Measurements from ENCODE around the gene CD79A. TPM values are rescaled to one million over a fixed set of nuclear protein-coding genes. Genes with fewer than 3 reads are reported as not detected.

Gene CD79A
- total RNA-seq, 6 experiments from 2014 or later = 0.18 to 0.71 (median 0.39) TPM; not detected in 2

GRCh38 chr19:41859213-41859617, 17.9 kb upstream of the CD79A start:
- no peak for TF ChIP-seq POLR2A (IDR thresholded peaks at IDR 0.05)
- TF ChIP-seq CTCF (IDR thresholded peaks at IDR 0.05) = no peak
- WGBS (ENCODE audit: insufficient coverage, low coverage, low lambda C conversion rate, missing lambda C conversion rate) = 1% methylated on average over 8 of the region's 8 CpGs
- Histone ChIP-seq H3K27me3 (no peaks in the 10 kb centered on the region), H3K4me3 (peak overlapping the region; percentile 14 to 97 (median 94)), H3K36me3 (peaks cover 11 to 31% (median 15%) of the 10 kb centered on the region in 4 donors), H3K4me1 (peaks cover 0 to 17% (median 3%) of the 10 kb centered on the region in 4 donors), H3K27ac (peak overlapping the region in 2 of 3 donors; percentile 25 to 43), H3K9me3 (no peaks in the 10 kb centered on the region)
- DNase-seq = no peak
- intact Hi-C loops (cut with DNase I) = no loop called here
- ATAC-seq = no peak

- ATAC-seq (peak; percentile 92 to 93 (median 92)), DNase-seq (peak; percentile 98 to 99 (median 99))
- peak within 1 kb of the TSS; percentile 74 to 88 (median 81) for H3K27ac ChIP-seq
- under 1% methylated on average over 35 of the region's 76 CpGs for WGBS (ENCODE audit: insufficient coverage, low coverage, low lambda C conversion rate, missing lambda C conversion rate)
- no peaks in the 10 kb centered on the region for H3K9me3 ChIP-seq
- intact Hi-C loops (cut with DNase I) = no loop called here
- peaks cover 0 to 17% (median 3%) of the 10 kb centered on the region in 4 donors for H3K4me1 ChIP-seq
- peaks cover 11 to 37% (median 20%) of the 10 kb centered on the region in 4 donors for H3K36me3 ChIP-seq
- H3K4me3 ChIP-seq = peak within 1 kb of the TSS; percentile 93 to 97 (median 94)
- H3K27me3 ChIP-seq = no peaks in the 10 kb centered on the region
- TF ChIP-seq CTCF (IDR thresholded peaks at IDR 0.05) (peak; percentile 53 to 72 (median 65)), POLR2A (IDR thresholded peaks at IDR 0.05) (peak; percentile 89)
Observed at GRCh38 chr19:41859618-41860418, 17.3 kb upstream of the CD79A start, which contains the start of gene RPS19. Gene RPS19 (plus strand): TSS chr19:41860255. CDS start chr19:41860775, 520 bp downstream.

DNA sequence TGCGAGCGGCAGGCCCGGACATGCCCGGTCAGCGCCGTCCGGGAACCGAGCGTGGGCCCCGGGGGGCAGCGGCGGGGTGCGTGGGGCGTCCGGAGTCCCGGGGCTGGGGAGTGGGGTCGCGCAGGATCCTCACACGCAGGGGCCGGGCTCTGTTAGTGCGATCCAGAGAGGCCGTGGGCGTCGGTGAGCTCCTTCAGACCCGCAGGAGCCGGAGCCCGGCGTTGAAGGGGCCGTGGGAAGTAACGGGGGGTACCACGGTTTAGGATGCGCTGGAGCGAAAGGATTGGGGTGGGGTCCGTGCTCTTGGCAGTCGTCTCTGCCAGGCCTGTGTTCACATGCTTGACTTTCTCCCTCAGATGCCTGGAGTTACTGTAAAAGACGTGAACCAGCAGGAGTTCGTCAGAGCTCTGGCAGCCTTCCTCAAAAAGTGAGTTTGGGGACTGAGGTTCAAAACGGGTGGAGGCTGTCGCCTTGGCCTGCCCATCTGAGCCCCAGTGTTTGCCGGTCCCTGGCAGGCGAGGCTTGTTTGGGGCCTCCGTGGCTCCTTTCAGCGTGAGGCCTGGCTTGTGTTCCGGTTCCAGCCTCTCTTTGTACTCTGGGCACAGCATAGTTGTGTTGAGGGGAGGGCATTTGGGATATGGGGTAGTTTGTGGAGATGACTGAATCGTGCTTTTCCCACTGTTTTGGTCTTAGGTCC, 16.5 kb upstream of the CD79A start:
- Histone ChIP-seq H3K27ac (peak overlapping the region; percentile 74 to 88 (median 81)), H3K4me3 (peak overlapping the region; percentile 93 to 97 (median 94)), H3K27me3 (no peaks in the 10 kb centered on the region), H3K4me1 (peaks cover 0 to 17% (median 3%) of the 10 kb centered on the region in 4 donors), H3K9me3 (no peaks in the 10 kb centered on the region), H3K36me3 (peaks cover 11 to 44% (median 24%) of the 10 kb centered on the region in 4 donors)
- 0% methylated on average over 11 of the region's 45 CpGs for WGBS (ENCODE audit: insufficient coverage, low coverage, low lambda C conversion rate, missing lambda C conversion rate)
- ATAC-seq (no peak), DNase-seq (no peak)
- intact Hi-C loops (cut with DNase I) = no loop called here
- no peak for TF ChIP-seq POLR2A (IDR thresholded peaks at IDR 0.05)
- no peak for TF ChIP-seq CTCF (IDR thresholded peaks at IDR 0.05)

DNA sequence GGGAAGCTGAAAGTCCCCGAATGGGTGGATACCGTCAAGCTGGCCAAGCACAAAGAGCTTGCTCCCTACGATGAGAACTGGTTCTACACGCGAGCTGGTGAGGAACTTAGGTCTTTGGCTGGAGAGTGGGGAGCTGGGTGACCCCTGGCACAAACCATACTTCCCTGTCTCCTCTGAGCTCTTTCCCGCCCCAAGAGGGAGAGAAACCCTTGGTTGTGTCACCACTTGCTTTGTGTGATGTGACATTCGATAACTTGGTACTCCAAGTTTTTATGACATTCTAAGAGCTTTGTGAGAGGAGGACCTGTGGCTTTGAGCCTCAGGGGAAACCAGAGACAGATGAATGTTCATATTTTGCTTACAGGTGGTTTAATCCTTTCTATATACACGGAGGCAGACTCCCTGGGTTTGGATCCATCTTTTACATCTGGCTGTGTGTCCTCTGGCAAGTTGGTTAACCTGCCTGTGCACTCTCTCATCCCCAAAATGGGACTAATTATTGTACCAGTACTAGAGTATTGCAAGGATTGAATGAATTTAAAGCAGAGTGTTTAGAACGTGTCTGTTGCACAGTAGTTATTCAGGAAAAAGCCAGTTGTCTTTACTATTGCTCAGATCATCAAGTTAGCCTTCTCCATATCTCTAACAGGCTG, 15.8 kb upstream of the CD79A start:
- H3K27me3 ChIP-seq = no peaks in the 10 kb centered on the region
- no peak for ATAC-seq
- no peak for DNase-seq
- TF ChIP-seq POLR2A (IDR thresholded peaks at IDR 0.05) (no peak), CTCF (IDR thresholded peaks at IDR 0.05) (no peak)
- intact Hi-C loops (cut with DNase I) = no loop called here
- peak overlapping the region in 2 of 3 donors; percentile 74 to 88 for H3K27ac ChIP-seq
- no peaks in the 10 kb centered on the region for H3K9me3 ChIP-seq
- H3K4me3 ChIP-seq = peak overlapping the region; percentile 93 to 97 (median 94)
- peaks cover 0 to 17% (median 3%) of the 10 kb centered on the region in 4 donors for H3K4me1 ChIP-seq
- 50% methylated on average over 2 of the region's 9 CpGs for WGBS (ENCODE audit: insufficient coverage, low coverage, low lambda C conversion rate, missing lambda C conversion rate)
- H3K36me3 ChIP-seq = peaks cover 11 to 49% (median 28%) of the 10 kb centered on the region in 4 donors

Data from right lobe of liver (tissue), 6 donors.